IPS-20b (cell line): ENCODE measurements around the gene GRIN3B.

Experiments used
- H3K27ac ChIP-seq: one replicate; pipeline ENCODE4 v1.5.1; 2013; ENCODE audit warnings: low read length
- H3K27me3 ChIP-seq: 2 replicates; pipeline ENCODE4 v1.6.1; 2013; ENCODE audit warnings: mild to moderate bottlenecking, low read length, inconsistent platforms; ENCODE audit not compliant: insufficient read depth
- H3K36me3 ChIP-seq: 2 replicates; pipeline ENCODE4 v1.6.1; 2013; ENCODE audit warnings: low read depth, mild to moderate bottlenecking, inconsistent platforms, low read length, moderate library complexity; ENCODE audit not compliant: insufficient read depth
- H3K4me1 ChIP-seq: 2 replicates; pipeline ENCODE4 v1.6.1; 2013; ENCODE audit warnings: mild to moderate bottlenecking, control low read depth, inconsistent platforms, low read length, moderate library complexity; ENCODE audit not compliant: insufficient read depth
- H3K4me3 ChIP-seq: 2 replicates; pipeline ENCODE4 v1.5.1; 2013; ENCODE audit warnings: mild to moderate bottlenecking, low read length, inconsistent platforms
- H3K9ac ChIP-seq: 2 replicates; pipeline ENCODE4 v1.6.1; 2013; ENCODE audit warnings: low read depth, mild to moderate bottlenecking, inconsistent platforms, low read length, moderate library complexity
- H3K9me3 ChIP-seq: 2 replicates; pipeline ENCODE4 v1.6.1; 2013; ENCODE audit warnings: mild to moderate bottlenecking, low read depth, low read length, inconsistent platforms; ENCODE audit not compliant: insufficient read depth

The GRIN3B gene

DNA sequence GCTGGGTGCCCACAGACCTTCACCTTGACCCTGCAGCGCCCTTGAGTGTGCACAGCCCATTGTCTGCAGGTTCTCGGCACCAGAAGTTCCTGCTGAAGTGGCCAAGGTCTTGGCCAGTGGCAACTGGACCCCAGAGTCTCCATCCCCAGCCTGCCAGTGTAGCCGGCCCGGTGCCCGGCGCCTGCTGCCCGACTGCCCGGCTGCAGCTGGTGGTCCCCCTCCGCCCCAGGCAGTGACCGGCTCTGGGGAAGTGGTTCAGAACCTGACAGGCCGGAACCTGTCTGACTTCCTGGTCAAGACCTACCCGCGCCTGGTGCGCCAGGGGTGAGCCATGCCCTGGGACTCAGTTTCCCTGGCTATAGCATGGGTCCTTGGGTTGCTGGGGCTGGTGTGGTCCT is 54.8 kb downstream of the GRIN3B start:
- Histone ChIP-seq H3K27ac (no peak overlapping the region), H3K4me1 (no peaks in the 10 kb centered on the region), H3K36me3 (no peaks in the 10 kb centered on the region), H3K9me3 (no peaks in the 10 kb centered on the region), H3K4me3 (no peak overlapping the region), H3K27me3 (no peaks in the 10 kb centered on the region), H3K9ac (no peak overlapping the region)

DNA sequence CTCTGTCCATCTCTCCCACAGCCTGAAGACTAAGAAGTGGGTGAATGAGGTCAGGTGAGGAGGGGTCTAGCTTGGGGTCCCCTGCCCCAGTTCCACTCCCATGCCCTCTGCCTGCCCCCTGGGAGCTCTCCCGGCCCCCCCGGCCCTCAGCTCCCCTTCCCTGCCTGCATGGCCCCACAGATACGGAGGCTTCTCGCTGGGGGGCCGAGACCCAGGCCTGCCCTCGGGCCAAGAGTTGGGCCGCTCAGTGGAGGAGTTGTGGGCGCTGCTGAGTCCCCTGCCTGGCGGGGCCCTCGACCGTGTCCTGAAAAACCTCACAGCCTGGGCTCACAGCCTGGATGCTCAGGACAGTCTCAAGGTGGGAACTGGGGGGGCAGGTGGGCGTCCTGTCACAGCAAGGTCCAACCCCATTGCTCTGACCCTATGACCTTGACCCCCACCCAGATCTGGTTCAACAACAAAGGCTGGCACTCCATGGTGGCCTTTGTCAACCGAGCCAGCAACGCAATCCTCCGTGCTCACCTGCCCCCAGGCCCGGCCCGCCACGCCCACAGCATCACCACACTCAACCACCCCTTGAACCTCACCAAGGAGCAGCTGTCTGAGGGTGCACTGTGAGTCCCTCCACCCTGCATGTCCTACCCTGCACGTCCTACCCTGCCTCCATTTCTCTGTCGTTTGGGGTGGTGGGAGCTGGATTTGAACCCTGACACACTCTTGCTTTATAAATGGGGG is 55.8 kb downstream of the GRIN3B start:
- Histone ChIP-seq H3K4me3 (no peak overlapping the region), H3K9me3 (no peaks in the 10 kb centered on the region), H3K27ac (no peak overlapping the region), H3K27me3 (no peaks in the 10 kb centered on the region), H3K4me1 (no peaks in the 10 kb centered on the region), H3K36me3 (no peaks in the 10 kb centered on the region), H3K9ac (no peak overlapping the region)

DNA sequence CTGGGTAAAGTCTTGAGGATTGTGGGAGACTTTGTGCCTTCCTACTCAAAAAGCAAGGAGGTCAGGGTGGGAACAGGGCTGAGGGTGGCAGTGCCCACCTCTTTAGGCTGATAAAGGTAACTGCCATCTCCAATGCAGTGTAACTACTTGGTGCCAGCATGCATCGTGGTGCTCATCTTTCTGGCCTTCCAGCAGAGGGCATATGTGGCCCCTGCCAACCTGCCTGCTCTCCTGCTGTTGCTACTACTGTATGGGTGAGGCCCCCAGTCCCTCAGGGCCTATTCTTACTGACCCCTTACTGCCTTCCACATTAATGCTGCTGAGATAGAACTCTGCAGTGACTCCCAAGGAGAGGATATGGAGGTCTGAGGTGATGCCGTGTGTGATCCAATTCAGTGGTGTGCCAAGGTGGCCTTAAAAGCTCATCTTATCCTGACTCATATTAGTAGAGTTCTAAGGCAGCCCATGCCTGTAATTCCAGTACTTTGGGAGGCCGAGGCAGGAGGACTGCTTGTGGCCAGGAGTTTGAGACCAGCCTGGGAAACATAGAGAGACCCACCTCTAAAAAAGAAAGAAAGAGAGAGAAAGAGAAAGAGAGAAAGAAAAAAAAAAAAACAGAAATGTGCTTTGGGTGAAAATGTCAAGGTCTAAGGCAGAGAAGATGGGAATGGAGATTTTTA is 57.1 kb downstream of the GRIN3B start:
- no peaks in the 10 kb centered on the region for H3K27me3 ChIP-seq
- H3K27ac ChIP-seq, result no peak overlapping the region
- no peaks in the 10 kb centered on the region for H3K9me3 ChIP-seq
- no peak overlapping the region for H3K9ac ChIP-seq
- H3K4me1 ChIP-seq, result no peaks in the 10 kb centered on the region
- no peak overlapping the region for H3K4me3 ChIP-seq
- H3K36me3 ChIP-seq, result no peaks in the 10 kb centered on the region

DNA sequence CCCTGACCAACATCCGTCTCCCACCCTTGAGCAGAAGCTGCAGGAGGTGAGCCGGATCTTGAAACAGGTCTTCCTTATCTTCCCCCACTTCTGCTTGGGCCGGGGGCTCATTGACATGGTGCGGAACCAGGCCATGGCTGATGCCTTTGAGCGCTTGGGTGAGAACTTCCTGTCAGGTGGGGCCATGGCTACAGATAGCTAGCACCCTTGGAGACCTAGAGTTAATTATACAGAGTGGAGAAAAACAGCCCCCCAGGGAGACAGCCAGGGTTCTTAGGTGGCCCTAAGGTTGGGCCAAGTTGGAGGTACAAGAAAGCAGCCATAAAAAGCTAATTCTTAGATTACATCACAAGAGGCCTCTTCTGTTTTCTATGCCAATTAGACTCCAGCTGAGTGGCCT is 57.9 kb downstream of the GRIN3B start:
- Histone ChIP-seq H3K4me3 (no peak overlapping the region), H3K36me3 (no peaks in the 10 kb centered on the region), H3K9me3 (no peaks in the 10 kb centered on the region), H3K27ac (no peak overlapping the region), H3K9ac (no peak overlapping the region), H3K27me3 (no peaks in the 10 kb centered on the region), H3K4me1 (no peaks in the 10 kb centered on the region)
